PC-9 (cell line): Measurements from ENCODE around the gene RET.

Source experiments
- EZH2 ChIP-seq: fragments of 200-600 bp; sonication (generic); IDR thresholded peaks from 2 replicates; pipeline ENCODE4 v1.8.0; 2017; ENCODE audit warnings: antibody characterized with exemption, low read depth
- TF ChIP-seq, protein P1 (sequence below): fragments of 200-600 bp; sonication (generic); conservative IDR thresholded peaks from 2 replicates; pipeline ENCODE4 v1.6.1; 2017; ENCODE audit warnings: mixed run types, antibody characterized with exemption, mild to moderate bottlenecking, moderate library complexity

DNA sequence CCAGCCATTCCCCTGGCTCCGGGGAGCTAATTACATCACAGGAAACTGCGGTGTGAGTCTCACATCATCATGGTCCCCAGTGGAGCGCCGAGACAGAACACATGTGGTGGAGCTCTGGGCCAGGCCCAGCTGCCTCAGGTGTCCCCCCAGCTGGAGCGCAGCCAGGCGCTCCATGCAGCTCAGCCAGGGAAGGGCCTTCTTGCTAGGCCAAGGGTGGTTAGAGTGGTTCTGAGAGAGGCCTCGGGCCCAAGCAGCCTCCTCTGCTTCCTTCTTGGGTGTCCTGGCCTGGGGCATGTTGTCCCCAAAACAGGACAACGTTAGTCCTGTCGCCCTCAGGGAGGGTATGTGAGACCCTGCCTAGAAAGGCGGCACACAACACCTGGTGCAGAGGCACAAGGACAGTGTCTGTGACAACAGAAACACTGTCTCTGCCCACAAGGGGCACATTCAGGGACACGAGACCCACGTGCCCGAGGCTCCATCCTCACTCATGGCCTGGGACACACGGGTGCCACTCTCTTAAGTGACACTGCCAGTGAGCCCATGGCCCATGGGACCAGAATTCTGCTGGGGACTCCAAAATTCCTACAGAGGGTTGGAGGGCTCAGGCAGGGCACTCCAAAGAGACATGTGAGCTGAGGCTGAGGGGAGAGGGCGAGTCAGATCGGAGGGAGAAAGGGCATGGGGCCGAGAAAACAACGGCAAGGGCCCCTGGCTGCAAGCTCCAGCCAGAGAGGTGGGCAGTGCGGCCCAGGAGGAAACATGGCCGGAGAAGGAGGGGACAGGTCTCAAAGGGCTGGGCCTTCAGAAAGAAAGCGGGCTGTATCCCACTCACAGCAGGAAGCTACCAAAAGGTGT lies 37.0 kb upstream of the RET start:
- no peak for TF ChIP-seq EZH2
- TF ChIP-seq, protein P1, sequence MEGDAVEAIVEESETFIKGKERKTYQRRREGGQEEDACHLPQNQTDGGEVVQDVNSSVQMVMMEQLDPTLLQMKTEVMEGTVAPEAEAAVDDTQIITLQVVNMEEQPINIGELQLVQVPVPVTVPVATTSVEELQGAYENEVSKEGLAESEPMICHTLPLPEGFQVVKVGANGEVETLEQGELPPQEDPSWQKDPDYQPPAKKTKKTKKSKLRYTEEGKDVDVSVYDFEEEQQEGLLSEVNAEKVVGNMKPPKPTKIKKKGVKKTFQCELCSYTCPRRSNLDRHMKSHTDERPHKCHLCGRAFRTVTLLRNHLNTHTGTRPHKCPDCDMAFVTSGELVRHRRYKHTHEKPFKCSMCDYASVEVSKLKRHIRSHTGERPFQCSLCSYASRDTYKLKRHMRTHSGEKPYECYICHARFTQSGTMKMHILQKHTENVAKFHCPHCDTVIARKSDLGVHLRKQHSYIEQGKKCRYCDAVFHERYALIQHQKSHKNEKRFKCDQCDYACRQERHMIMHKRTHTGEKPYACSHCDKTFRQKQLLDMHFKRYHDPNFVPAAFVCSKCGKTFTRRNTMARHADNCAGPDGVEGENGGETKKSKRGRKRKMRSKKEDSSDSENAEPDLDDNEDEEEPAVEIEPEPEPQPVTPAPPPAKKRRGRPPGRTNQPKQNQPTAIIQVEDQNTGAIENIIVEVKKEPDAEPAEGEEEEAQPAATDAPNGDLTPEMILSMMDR, result no peak
